Measurements from ENCODE around the gene NPDC1. TPM values are rescaled to one million over a fixed set of nuclear protein-coding genes. Genes with fewer than 3 reads are reported as not detected.

Gene NPDC1
- total RNA-seq, 1 donor from 2014 or later = 26.6 TPM

- no peak for ATAC-seq
Measured at GRCh38 chr9:137055385-137056364, 9.7 kb upstream of the NPDC1 start.

GRCh38 chr9:137054932-137055384 is 9.0 kb upstream of the NPDC1 start:
- ATAC-seq = no peak

DNA sequence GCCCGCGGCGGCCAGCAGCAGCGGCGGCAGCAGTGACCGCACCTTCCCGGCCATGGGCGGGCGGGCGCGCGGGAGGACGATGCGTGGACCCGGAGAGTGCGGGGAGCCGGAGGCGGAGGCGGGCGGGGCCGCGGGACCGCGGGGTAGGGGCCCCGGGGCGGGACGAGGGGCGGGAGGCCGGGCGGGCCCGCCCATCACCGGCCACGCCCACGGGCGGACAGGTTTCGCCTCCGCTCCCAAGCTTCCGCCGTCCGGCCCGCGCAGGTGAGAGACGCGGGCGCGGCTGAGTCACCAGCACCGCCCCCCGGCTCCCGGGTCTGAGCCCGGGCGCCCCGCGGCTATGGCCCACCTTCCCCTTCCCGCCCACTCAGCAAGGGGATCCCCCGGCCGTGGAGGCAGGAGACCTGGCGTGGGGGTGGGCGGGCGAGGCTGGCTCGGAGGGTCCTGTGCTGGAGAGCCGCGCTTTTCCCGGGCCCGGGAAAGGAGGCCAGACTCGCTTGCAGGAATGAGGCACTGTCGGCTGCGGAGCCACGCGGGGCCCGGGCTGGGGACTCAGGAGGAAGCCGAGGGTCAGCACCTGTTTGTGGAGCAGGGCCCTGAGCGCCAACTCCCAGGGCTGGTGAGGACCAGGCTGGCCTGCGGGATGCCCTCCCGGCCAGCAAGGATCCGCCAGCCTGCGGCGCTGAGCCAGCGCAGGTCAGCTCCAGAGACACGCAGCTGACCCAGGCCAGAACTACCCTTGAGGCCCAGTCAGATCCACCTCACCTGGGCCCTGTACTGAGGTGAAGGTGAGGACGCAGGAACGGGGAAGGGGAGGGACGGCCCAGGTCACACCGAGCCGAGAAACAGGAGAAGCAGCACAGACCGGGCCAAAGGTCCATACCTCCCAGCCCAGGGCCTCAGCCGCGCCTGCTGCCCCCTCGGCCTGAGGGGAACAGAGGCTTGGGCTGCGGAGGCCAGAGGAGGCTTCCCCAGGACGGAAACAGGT is 8.3 kb upstream of the NPDC1 start, which contains the start of gene ENTPD2:
ENTPD2 (minus strand) TSS at position 118 of the 988 bp plus-strand sequence; CDS start at position 54, 64 bp downstream.
- peak; percentile 78 for ATAC-seq

- ATAC-seq = peak; percentile 48
Measured at GRCh38 chr9:137052998-137053943, 7.3 kb upstream of the NPDC1 start.

DNA sequence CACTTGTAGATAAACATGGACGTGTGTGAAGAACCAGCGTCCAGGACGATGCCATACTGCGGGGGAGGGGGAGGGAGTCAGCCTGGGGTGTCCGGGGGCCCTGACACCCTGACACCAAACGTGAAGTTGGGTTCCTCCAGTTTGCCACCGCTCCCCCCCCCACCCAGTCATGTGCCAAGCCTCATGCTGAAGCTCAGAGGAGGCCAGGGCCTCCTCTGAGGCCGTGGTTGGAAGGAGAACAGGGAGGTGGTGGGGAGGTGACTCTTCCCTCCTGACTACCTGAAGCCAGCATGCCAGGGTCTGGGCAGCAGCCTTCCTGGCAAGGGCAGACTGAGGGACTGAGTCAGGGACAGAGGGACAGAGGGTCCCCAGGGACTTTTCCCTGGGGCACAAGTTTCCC is 6.3 kb upstream of the NPDC1 start:
- no peak for ATAC-seq

- no peak for ATAC-seq
Measured at GRCh38 chr9:137051145-137051724, 5.3 kb upstream of the NPDC1 start.

DNA sequence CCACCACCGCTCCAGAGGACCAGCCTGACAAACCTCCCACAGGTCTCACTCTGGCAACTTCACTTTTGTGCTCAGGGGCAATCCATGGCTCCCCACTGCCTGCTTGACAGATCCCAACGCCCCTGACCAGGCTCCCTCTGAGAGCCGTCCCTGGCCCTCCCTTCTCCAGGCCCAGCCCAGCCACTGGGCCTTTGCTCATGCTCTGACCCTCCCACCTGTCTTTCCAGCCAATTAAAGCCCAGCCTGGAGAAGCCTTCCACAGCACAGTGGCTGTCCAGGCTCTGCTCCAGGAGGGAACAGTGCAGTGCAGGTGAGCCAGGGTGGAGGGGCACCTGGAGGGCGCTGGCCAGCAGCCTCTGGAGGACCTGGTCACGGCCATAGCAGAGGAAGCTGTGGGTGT is 4.6 kb upstream of the NPDC1 start:
- ATAC-seq = no peak

DNA sequence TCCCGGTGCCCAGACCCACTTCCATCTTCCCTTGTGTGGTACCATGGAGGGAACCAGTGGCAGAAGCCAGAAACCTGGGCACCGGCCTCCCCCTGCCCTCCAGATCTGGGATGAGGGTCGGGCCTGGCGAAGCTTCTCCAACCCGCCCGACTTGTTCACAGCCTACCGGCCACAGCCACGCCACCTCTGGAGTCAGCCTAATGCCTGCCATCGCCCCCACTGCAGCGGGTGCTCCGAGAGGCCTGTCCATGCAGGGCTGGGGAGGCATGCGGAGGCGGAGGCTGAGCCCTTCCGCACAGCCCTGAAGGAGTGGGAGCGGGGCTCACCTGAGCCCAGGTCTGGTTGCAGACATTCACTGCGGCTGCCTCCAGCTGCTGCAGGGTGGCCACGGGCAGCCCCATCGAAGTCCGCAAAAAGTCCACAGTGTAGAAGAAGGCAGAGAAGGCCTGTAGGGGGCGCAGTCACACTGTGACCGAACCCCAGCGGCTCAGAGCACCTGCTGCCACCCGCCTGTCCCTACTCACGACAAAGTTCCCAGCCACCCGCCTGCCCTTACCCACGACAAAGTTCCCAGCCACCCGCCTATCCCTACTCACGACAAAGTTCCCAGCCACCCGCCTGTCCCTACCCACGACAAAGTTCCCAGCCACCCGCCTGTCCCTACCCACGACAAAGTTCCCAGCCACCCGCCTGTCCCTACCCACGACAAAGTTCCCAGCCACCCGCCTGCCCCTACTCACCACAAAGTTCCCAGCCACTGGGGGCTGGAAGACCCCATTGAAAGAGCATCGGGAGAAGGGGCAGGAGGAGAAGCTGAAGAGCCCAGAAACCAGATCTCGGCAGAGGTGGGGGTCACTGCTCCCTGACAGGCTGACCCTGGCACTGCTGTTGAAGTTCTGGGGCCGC is 3.8 kb upstream of the NPDC1 start:
- no peak for ATAC-seq

GRCh38 chr9:137048655-137049543 is 2.9 kb upstream of the NPDC1 start:
- ATAC-seq = no peak

- ATAC-seq = no peak
Measured at GRCh38 chr9:137045294-137046087, 486 bp downstream of the NPDC1 start.

GRCh38 chr9:137044502-137045177 is 1.3 kb downstream of the NPDC1 start:
- peak; percentile 12 for ATAC-seq

- ATAC-seq = no peak
Measured at GRCh38 chr9:137044037-137044436, 1.9 kb downstream of the NPDC1 start.

- peak; percentile 4 for ATAC-seq
Measured at GRCh38 chr9:137042751-137043727, 2.9 kb downstream of the NPDC1 start.

- no peak for ATAC-seq
Measured at GRCh38 chr9:137041124-137041523, 4.9 kb downstream of the NPDC1 start.

DNA sequence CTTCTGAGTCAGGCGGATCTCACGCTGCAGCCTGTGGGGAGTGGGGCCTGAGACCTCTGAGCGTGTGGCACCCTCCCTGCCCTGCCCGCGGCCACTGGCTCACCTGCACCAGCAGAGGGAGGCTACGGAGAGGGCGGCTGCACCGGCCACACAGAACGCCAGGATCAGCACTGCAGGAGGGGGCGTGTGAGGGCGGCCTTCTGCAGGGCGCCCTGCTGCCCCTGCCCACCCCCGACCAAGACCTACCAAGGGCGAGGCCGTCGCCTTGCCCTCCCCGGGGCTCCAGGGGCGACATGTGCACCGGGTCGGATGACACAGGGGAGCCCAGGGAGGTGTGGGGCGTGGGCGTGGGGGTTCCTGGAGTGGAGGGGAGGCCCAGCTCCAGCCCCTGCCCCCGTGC is 5.4 kb downstream of the NPDC1 start:
- no peak for ATAC-seq
